Activated naive CD8-positive, alpha-beta T cell treated with anti-CD3 and anti-CD28 coated beads, Interleukin-2, amount 50 U/mL, for 16 hours (primary cell): Measurements from ENCODE around the gene FAM171A1.

Experiments used
- DNase-seq: peaks from one replicate; pipeline ENCODE4 v3.0.0-alpha.2; 2020; ENCODE audit warnings: low read depth, low spot score

Gene FAM171A1

GRCh38 chr10:15245530-15245929, 125.6 kb downstream of the FAM171A1 start:
- DNase-seq = no peak

GRCh38 chr10:15244635-15245197, 126.4 kb downstream of the FAM171A1 start:
- DNase-seq = no peak

- no peak for DNase-seq
These were observed 128.7 kb downstream of the FAM171A1 start for GRCh38 chr10:15242261-15242840.

- DNase-seq = no peak
These were observed 129.8 kb downstream of the FAM171A1 start for GRCh38 chr10:15241306-15241705.

- DNase-seq = no peak
These were observed 132.3 kb downstream of the FAM171A1 start for GRCh38 chr10:15238555-15239335.

GRCh38 chr10:15237351-15237750, 133.7 kb downstream of the FAM171A1 start:
- DNase-seq = no peak

GRCh38 chr10:15236340-15236739, 134.7 kb downstream of the FAM171A1 start:
- no peak for DNase-seq

GRCh38 chr10:15232279-15232678, 138.8 kb downstream of the FAM171A1 start:
- DNase-seq = no peak

GRCh38 chr10:15231426-15231825, 139.7 kb downstream of the FAM171A1 start:
- DNase-seq = no peak

GRCh38 chr10:15230257-15230656, 140.8 kb downstream of the FAM171A1 start:
- no peak for DNase-seq

GRCh38 chr10:15229268-15229667, 141.8 kb downstream of the FAM171A1 start:
- no peak for DNase-seq

GRCh38 chr10:15228426-15228825, 142.7 kb downstream of the FAM171A1 start:
- DNase-seq = no peak

GRCh38 chr10:15227611-15228372, 143.3 kb downstream of the FAM171A1 start:
- DNase-seq = no peak

GRCh38 chr10:15225511-15225910, 145.6 kb downstream of the FAM171A1 start:
- DNase-seq = no peak

- no peak for DNase-seq
These were observed 146.1 kb downstream of the FAM171A1 start for GRCh38 chr10:15224948-15225347.

- DNase-seq = no peak
These were observed 147.9 kb downstream of the FAM171A1 start for GRCh38 chr10:15223174-15223573.

- DNase-seq = no peak
These were observed 148.6 kb downstream of the FAM171A1 start for GRCh38 chr10:15222511-15222910.

- no peak for DNase-seq
These were observed 150.6 kb downstream of the FAM171A1 start for GRCh38 chr10:15220445-15220844.

- no peak for DNase-seq
These were observed 154.4 kb downstream of the FAM171A1 start for GRCh38 chr10:15216700-15217099.

GRCh38 chr10:15214237-15214636, 156.9 kb downstream of the FAM171A1 start:
- DNase-seq = no peak

- no peak for DNase-seq
These were observed 157.6 kb downstream of the FAM171A1 start for GRCh38 chr10:15213461-15213861.

- DNase-seq = no peak
These were observed 159.6 kb downstream of the FAM171A1 start for GRCh38 chr10:15211464-15211979.
